ENCODE data around the gene SERPINC1.
"Not testable (repeated sequence)": the region's sequence is repeated elsewhere in the genome, so short reads cannot be mapped to it uniquely, and the experiment has no call there.

The SERPINC1 gene

DNA sequence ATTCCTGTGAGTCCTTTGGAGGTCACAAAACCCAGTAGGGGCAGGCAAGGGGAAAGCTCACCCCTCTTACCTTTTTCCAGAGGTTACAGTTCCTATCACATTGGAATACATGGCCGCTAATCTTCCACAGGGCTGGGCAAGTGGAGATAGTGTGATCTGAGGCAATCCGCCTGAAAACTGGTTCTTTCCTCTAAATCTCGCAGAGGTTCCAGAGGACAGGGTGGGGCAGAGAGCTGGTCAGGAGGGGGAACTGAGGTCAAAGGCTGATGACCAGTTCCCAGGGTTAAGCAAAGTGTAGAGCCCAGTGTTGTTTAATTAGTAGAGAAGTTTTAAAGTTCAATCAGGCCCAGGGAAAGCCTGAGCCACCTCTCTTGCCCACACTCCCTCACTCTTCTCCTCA is at the start of gene SERPINC1:
SERPINC1 (minus strand) TSS at position 179 of the 400 bp plus-strand sequence; CDS start at position 111, 68 bp downstream.
- TF ChIP-seq, protein P1, sequence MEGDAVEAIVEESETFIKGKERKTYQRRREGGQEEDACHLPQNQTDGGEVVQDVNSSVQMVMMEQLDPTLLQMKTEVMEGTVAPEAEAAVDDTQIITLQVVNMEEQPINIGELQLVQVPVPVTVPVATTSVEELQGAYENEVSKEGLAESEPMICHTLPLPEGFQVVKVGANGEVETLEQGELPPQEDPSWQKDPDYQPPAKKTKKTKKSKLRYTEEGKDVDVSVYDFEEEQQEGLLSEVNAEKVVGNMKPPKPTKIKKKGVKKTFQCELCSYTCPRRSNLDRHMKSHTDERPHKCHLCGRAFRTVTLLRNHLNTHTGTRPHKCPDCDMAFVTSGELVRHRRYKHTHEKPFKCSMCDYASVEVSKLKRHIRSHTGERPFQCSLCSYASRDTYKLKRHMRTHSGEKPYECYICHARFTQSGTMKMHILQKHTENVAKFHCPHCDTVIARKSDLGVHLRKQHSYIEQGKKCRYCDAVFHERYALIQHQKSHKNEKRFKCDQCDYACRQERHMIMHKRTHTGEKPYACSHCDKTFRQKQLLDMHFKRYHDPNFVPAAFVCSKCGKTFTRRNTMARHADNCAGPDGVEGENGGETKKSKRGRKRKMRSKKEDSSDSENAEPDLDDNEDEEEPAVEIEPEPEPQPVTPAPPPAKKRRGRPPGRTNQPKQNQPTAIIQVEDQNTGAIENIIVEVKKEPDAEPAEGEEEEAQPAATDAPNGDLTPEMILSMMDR (IDR thresholded peaks at IDR 0.05; ENCODE audit: insufficient read depth, missing control alignments): no peak
- FAIRE-seq (no peak), DNase-seq (ENCODE audit: insufficient read length, low spot score) (no peak)

DNA sequence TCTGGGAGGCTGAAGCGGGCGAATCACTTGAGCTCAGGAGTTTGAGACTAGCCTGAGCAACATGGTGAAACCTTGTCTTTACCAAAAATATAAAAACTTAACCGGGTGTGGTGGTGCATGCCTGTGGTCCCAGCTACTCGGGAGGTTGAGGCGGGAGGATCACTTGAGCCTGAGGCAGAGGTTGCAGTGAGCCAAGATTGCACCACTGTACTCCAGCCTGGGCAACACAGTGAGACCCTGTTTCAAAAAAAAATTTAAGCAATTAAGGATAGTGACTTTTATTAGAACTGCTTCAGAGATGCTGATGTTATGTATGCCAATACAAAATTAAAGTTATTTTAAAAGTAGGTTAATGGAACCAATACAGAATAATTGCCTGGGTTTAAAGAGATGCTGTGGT is 48.8 kb upstream of the SERPINC1 start:
- not testable (repeated sequence) for DNase-seq (ENCODE audit: insufficient read length, low spot score)
- peak; percentile 21 for FAIRE-seq

DNA sequence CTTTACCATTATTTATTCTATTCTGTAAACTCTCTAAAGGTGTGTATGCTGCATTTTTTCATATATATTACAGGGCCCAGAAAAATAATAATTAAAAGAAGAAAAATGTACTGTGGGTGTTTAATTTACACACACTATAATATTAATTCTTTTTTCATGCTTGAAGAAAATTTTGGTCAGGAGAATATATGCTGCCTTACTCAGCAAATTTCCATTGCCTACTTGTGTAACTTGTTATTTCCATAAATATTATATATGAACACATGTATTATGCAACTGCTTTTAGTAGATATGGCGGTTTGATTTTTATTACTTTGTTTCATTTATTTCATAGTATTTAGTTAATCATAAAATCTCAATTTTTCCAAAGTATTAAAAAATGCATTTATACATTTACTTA is 46.4 kb upstream of the SERPINC1 start:
- FAIRE-seq: no peak
- TF ChIP-seq, protein P1 (IDR thresholded peaks at IDR 0.05; ENCODE audit: insufficient read depth, missing control alignments): no peak
- no peak for DNase-seq (ENCODE audit: insufficient read length, low spot score)

DNA sequence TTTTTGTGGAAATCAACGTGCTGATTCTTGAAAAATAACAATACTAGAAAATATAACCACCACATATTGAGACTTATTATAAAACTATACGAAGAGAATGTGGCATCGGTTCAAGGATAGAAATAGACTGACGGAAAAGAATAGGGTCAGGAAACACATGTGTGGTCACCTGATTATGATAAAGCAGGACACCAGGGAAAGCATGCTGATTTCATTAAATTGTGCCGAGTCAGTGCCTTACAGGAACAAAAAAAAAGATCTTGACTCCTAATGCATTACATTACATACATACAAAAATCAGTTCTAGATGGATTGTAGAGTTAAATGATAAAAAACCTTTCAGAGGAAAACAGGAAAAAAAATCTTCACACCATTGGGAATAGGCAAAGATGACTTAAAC is 43.5 kb upstream of the SERPINC1 start:
- TF ChIP-seq, protein P1 (IDR thresholded peaks at IDR 0.05; ENCODE audit: insufficient read depth, missing control alignments): no peak
- FAIRE-seq (peak; percentile 87), DNase-seq (ENCODE audit: insufficient read length, low spot score) (no peak)

DNA sequence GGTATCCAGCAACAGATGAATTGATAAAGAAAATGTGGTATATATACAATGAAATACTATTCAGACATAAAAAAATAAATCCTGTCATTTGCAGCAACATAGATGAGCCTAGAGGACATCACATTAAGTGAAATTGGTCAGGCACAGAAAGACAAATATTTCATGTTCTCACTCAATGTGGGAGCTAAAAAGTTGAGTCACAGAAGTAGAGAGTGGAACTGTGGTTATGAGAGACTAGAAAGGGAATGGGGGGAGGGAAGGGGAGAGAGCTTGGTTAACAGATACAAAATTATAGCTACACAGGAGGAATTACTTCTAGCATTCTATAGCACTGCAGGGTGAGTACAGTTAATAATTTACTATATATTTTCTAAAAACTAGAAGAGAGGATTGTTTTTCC is 37.1 kb upstream of the SERPINC1 start:
- DNase-seq (ENCODE audit: insufficient read length, low spot score) (no peak), FAIRE-seq (no peak)
- TF ChIP-seq, protein P1 (IDR thresholded peaks at IDR 0.05; ENCODE audit: insufficient read depth, missing control alignments): no peak

DNA sequence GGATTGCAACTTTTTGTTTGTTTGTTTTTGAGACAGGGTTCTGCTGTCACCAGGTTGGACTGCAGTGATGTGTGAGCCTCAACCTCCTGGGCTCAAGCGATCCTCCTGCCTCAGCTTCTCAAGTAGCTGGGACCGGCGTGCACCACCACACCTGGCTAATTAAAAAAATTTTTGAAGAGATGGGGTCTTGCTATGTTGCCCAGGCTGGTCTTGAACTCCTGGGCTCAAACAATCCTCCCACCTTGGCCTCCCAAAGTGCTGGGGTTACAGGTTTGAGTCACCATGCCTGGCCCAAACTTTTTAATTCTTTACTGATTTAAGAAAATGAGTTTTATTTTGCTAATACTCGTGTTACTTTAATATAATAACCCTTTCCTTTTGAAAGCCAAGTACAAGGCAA is 31.5 kb upstream of the SERPINC1 start:
- no peak for DNase-seq (ENCODE audit: insufficient read length, low spot score)
- FAIRE-seq: no peak
- TF ChIP-seq, protein P1 (IDR thresholded peaks at IDR 0.05; ENCODE audit: insufficient read depth, missing control alignments): no peak

DNA sequence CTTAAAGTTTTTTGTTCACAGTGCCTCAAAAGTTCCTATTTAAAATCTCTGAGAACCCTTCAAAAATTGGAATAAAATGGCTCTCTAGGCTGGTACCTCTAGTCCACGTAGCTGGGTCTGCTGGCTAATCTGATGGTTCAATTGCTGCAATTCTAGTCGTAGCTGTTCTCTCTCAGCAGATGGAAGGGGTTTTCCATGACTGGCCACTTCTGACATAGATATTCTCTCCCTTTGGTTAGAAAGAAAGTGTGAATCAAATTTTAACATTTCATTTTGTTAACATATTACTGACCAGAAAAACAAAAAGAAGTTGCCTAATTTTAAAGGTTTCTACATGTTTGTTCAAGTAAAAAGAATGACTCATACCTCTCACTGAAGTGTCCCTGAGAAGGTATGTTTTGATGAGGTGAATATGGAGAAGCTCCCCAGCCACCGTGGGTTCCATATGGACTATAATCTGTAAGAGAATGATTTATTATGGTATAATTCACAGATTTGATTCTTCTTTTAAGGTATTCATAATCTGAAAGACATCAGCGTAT is 29.3 kb upstream of the SERPINC1 start:
- TF ChIP-seq, protein P1 (IDR thresholded peaks at IDR 0.05; ENCODE audit: insufficient read depth, missing control alignments): no peak
- FAIRE-seq: peak; percentile 16
- no peak for DNase-seq (ENCODE audit: insufficient read length, low spot score)

DNA sequence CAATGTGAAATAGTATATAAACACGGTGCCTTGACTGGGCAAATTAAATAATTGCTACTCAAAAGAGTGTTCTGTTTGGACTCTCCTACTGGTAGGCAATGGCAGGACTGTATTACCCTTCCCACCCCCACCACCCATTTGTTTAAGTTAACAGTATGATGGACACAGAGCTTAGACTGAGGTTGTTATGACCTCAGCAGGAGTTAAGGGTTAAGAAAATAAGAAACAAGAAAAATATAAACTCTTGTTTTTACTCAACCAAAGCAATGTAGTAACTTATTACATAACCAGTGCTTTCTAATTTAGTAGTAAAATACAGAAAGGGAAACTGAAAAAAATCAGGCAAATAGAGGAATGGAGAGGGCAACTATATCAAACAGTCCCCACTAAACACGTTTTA is 19.9 kb upstream of the SERPINC1 start:
- TF ChIP-seq, protein P1 (IDR thresholded peaks at IDR 0.05; ENCODE audit: insufficient read depth, missing control alignments): no peak
- DNase-seq (ENCODE audit: insufficient read length, low spot score) (no peak), FAIRE-seq (no peak)
